GM19467 (cell line): ENCODE data around the gene AGR2.
A peak's percentile ranks its signal among the peaks of the same experiment; 100 is the strongest.
"Not testable (repeated sequence)": the region's sequence is repeated elsewhere in the genome, so short reads cannot be mapped to it uniquely, and the experiment has no call there.

Experiments
- ATAC-seq: cut with Tn5 transposase; IDR thresholded peaks from one replicate; pipeline ENCODE4 v1.9.1; 2021; ENCODE audit warnings: mild to moderate bottlenecking, moderate library complexity; ENCODE audit not compliant: unreplicated experiment

AGR2 gene

DNA sequence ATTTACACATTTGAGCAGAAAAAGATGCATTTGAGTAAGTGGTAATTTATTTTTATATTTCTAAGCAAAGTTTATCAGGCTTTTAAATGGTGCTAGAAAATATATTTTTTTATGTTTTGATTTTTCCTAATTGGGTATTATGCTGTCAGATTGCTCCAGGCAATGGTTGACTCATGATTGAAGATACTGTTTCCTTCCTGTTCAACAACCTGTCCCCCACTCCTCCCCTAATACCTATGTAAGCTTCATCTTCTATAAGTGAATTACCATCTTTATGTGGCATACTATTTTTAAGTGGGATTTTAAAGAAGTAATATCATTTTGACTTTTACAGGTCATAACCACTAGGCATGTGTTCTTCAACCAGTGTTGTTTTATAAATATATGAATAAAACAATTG is 29.8 kb downstream of the AGR2 start:
- no peak for ATAC-seq

DNA sequence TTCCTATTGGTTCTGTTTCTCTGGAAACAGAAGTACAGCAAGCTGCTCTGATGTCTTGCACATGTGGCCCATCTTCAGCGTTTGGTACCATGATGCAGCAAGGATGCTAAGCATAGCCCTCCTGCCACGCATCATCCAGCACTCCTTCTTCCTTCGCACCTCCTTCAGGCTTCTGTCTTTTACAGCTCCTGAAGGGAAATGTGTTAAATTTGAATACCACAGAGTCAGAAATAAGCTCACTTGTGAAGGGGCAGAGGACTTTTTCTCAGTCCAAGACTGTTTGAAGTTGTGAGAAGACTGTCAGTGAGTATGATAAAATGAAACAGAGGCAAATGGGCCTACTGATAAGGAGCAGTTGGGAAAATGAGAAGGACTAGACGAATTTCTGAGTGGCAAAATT is 30.5 kb downstream of the AGR2 start:
- ATAC-seq = no peak

- no peak for ATAC-seq
Measured at GRCh38 chr7:16773884-16774283, 30.9 kb downstream of the AGR2 start.

GRCh38 chr7:16773326-16773725 is 31.5 kb downstream of the AGR2 start:
- no peak for ATAC-seq

- no peak for ATAC-seq
Measured at GRCh38 chr7:16770657-16771329, 34.0 kb downstream of the AGR2 start.

DNA sequence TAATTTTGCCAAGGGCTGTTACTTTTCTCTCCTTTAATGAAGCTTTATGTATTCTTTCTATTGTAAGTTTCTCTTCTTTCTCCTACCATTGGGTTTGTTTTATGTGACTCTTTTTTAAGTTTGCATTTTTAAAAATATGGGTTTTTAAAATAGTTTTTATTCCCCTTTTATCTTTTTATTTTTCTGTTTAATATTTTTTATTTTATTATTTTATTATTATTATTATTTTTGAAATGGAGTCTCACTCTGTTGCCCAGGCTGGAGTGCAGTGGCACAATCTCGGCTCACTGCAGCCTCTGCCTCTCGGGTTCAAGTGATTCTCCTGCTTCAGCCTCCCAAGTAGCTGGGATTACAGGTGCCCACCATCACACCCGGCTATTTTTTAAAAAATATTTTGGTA is 34.8 kb downstream of the AGR2 start:
- ATAC-seq = not testable (repeated sequence)

DNA sequence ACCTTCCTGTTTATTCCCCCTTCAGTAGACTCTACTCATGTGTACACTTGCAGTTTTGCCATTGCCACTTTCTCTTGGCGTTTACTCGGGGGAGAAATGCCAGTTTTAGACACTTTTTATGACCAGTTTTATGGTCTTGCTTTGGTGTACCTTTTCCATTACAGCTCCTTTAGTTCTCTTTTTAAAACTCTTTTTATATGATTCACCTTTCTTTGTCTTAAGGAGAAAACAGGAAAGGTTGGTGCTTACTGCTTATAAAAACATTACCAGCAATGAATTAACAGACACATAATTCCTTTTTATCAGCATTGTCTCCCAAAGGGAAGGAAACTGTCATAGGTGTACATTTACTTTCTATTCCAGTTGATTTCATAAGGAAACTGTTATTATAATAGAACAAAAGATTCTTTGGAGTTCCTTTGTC is 39.4 kb downstream of the AGR2 start:
- no peak for ATAC-seq

GRCh38 chr7:16764942-16765341 is 39.9 kb downstream of the AGR2 start:
- ATAC-seq = no peak

GRCh38 chr7:16762177-16762576 is 42.6 kb downstream of the AGR2 start:
- no peak for ATAC-seq

- no peak for ATAC-seq
Measured at GRCh38 chr7:16759840-16760239, 45.0 kb downstream of the AGR2 start.

GRCh38 chr7:16758631-16759611 is 45.9 kb downstream of the AGR2 start:
- no peak for ATAC-seq

DNA sequence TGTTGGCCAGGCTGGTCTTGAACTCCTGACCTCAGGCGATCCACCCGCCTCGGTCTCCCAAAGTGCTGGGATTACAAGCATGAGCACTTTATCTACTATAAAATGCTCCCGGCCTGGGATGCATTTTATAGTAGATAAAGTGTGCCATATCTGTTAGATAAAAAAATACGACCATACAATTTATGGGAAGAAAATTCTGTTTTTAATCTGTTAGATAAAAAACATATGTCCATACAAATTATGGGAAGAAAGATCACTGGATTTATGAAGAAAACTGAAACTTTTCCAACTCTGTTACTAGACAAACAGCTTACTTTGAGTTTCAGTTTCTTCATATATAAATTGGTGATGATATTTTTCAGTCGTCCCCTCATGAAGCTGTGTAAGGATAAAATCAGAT is 46.8 kb downstream of the AGR2 start:
- ATAC-seq = no peak

DNA sequence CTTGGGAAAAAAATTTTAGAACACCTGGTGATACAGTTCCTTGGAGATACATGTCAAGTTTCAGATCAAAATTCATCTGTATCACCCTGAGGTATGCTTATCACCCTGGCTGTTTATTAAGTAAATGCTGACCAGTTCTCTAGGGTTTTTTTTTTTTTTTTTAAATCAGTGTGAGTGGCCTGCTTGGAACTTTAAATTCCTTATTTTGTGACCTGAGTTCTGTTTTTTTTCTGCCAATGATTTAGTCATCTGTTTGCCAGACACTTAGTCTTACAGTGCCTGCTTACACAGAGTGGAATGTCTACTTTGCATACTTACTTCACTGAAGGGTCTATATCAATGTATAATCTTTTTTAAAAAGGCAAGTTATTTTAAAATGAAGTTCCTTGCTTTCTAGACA is 49.4 kb downstream of the AGR2 start:
- no peak for ATAC-seq

GRCh38 chr7:16754856-16755317 is 49.9 kb downstream of the AGR2 start:
- no peak for ATAC-seq

GRCh38 chr7:16753932-16754855 is 50.6 kb downstream of the AGR2 start:
- peak; percentile 12 for ATAC-seq

DNA sequence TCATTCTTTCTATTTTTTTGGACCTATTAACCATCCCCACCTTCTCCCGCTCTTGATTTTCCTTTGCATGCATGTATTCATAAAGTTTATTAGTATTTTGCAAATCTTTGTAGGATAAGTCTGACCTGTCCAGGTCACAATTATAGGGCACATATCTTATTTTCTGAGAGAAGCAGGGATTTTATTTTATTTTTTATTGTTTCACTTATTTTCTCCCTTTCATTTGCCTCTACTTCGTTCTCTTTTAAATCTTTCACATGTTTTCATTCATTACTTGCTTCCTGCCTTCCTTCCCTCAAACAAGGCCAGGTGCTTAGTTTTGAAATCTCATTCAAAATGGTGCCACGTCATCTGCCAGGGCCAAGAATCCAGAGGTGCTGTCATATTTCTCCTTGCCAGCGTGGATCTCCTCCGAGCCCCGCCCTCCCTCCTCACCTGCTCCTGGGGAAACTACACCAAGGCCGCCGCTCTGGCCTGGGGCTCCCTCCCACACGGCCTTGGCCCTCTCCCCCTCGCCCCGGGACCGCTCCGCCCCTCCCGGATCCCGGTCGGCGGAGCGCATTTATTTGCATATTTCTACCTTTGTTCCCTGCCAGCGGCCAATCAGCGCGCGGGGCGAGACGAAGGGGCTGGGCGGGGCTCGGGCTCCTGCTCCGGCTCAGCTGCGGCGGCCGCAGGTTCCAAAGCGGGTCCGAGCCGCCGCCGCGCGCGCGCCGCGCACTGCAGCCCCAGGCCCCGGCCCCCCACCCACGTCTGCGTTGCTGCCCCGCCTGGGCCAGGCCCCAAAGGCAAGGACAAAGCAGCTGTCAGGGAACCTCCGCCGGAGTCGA is 51.5 kb downstream of the AGR2 start, which contains the start of gene TSPAN13:
Gene TSPAN13 (plus strand): TSS at position 654 of the 830 bp plus-strand sequence. CDS start 213 bp downstream, outside the sequence.
- ATAC-seq = peak; percentile 64

GRCh38 chr7:16747102-16747501 is 57.7 kb downstream of the AGR2 start:
- ATAC-seq = no peak

GRCh38 chr7:16745645-16746044 is 59.2 kb downstream of the AGR2 start:
- no peak for ATAC-seq

- no peak for ATAC-seq
Measured at GRCh38 chr7:16744518-16745250, 60.1 kb downstream of the AGR2 start.
